ENCODE data around the gene SMIM8. TPM values are rescaled to one million over a fixed set of nuclear protein-coding genes. Genes with fewer than 3 reads are reported as not detected.

The SMIM8 gene
- total RNA-seq, 1 donor from 2014 or later: 5.6 TPM

GRCh38 chr6:87366072-87366827 lies 43.9 kb downstream of the SMIM8 start:
- Histone ChIP-seq H3K27ac (no peak overlapping the region), H3K4me1 (no peaks in the 10 kb centered on the region), H3K9me3 (no peaks in the 10 kb centered on the region), H3K4me3 (no peak overlapping the region), H3K36me3 (no peaks in the 10 kb centered on the region), H3K27me3 (no peaks in the 10 kb centered on the region)
- no peak for TF ChIP-seq CTCF (IDR thresholded peaks at IDR 0.05)
- TF ChIP-seq POLR2A (IDR thresholded peaks at IDR 0.05): no peak
- no peak for TF ChIP-seq POLR2AphosphoS5 (IDR thresholded peaks at IDR 0.05; ENCODE audit: insufficient read depth in 1 of 2, low read depth in 1 of 2)
- no peak for DNase-seq (ENCODE audit: extremely low spot score in 2 of 2)
- intact Hi-C loops (cut with DNase I): no loop called here

- Histone ChIP-seq H3K27ac (no peak overlapping the region), H3K9me3 (no peaks in the 10 kb centered on the region), H3K27me3 (no peaks in the 10 kb centered on the region), H3K4me1 (no peaks in the 10 kb centered on the region), H3K4me3 (no peak overlapping the region), H3K36me3 (no peaks in the 10 kb centered on the region)
- no peak for TF ChIP-seq CTCF (IDR thresholded peaks at IDR 0.05)
- no peak for TF ChIP-seq POLR2A (IDR thresholded peaks at IDR 0.05)
- TF ChIP-seq POLR2AphosphoS5 (IDR thresholded peaks at IDR 0.05; ENCODE audit: insufficient read depth in 1 of 2, low read depth in 1 of 2): no peak
- no peak for DNase-seq (ENCODE audit: extremely low spot score in 2 of 2)
- intact Hi-C loops (cut with DNase I): no loop called here
Measured at GRCh38 chr6:87366899-87367298, 44.5 kb downstream of the SMIM8 start.

- intact Hi-C loops (cut with DNase I): no loop called here
- H3K4me3 ChIP-seq: no peak overlapping the region
- DNase-seq (ENCODE audit: extremely low spot score in 2 of 2): no peak
Measured at GRCh38 chr6:87373377-87373776, 51.0 kb downstream of the SMIM8 start.

GRCh38 chr6:87375315-87375714 lies 52.9 kb downstream of the SMIM8 start:
- H3K4me3 ChIP-seq: no peak overlapping the region

More at GRCh38 chr6:87373377-87373776, 51.0 kb downstream of the SMIM8 start:
- H3K9me3 ChIP-seq: no peaks in the 10 kb centered on the region
- H3K4me1 ChIP-seq: no peaks in the 10 kb centered on the region
- H3K36me3 ChIP-seq: no peaks in the 10 kb centered on the region
- H3K27me3 ChIP-seq: no peaks in the 10 kb centered on the region
- no peak for TF ChIP-seq POLR2A (IDR thresholded peaks at IDR 0.05)
- no peak for TF ChIP-seq POLR2AphosphoS5 (IDR thresholded peaks at IDR 0.05; ENCODE audit: insufficient read depth in 1 of 2, low read depth in 1 of 2)
- no peak for TF ChIP-seq CTCF (IDR thresholded peaks at IDR 0.05)
- H3K27ac ChIP-seq: no peak overlapping the region

More at GRCh38 chr6:87375315-87375714, 52.9 kb downstream of the SMIM8 start:
- Histone ChIP-seq H3K27me3 (no peaks in the 10 kb centered on the region), H3K27ac (no peak overlapping the region), H3K9me3 (no peaks in the 10 kb centered on the region), H3K4me1 (no peaks in the 10 kb centered on the region), H3K36me3 (no peaks in the 10 kb centered on the region)
- intact Hi-C loops (cut with DNase I): no loop called here
- TF ChIP-seq POLR2A (IDR thresholded peaks at IDR 0.05): no peak
- TF ChIP-seq POLR2AphosphoS5 (IDR thresholded peaks at IDR 0.05; ENCODE audit: insufficient read depth in 1 of 2, low read depth in 1 of 2): no peak
- no peak for TF ChIP-seq CTCF (IDR thresholded peaks at IDR 0.05)
- no peak for DNase-seq (ENCODE audit: extremely low spot score in 2 of 2)
